OCI-LY1 (cell line): ENCODE data around the gene C16orf89.

Experiments used
- EZH2 ChIP-seq: fragments of 200-600 bp; sonication (generic), shearing (Covaris generic); IDR thresholded peaks from 2 replicates; pipeline ENCODE4 v1.8.0; 2017; ENCODE audit warnings: borderline replicate concordance, mixed run types, mild to moderate bottlenecking, antibody characterized with exemption, low read length, moderate library complexity, mixed read lengths
- TF ChIP-seq, protein P1 (sequence below): fragments of 200-600 bp; sonication (generic), shearing (Covaris generic); IDR thresholded peaks from 2 replicates; pipeline ENCODE4 v1.5.1; 2017; ENCODE audit warnings: mild to moderate bottlenecking, antibody characterized with exemption, low read length, moderate library complexity, mixed read lengths

DNA sequence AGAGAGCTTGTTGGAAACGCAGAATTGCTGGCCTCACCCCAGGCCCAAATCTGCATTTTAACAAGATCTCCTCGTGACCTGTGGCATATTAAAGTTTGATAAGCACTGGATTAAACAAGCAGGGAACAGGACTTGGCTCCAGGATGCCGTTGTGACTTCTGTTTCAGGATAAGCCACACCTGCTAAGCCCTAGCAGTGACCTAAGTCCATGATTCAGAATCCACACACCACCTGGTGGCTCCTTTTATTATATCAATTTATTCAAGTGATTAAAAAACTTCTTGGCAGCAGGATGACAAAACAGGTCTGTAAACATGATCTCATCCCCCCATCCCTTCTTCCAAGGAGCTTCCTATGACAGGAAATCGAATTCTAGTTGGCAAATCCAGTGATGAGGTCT is 41.1 kb downstream of the C16orf89 start:
- TF ChIP-seq, protein P1, sequence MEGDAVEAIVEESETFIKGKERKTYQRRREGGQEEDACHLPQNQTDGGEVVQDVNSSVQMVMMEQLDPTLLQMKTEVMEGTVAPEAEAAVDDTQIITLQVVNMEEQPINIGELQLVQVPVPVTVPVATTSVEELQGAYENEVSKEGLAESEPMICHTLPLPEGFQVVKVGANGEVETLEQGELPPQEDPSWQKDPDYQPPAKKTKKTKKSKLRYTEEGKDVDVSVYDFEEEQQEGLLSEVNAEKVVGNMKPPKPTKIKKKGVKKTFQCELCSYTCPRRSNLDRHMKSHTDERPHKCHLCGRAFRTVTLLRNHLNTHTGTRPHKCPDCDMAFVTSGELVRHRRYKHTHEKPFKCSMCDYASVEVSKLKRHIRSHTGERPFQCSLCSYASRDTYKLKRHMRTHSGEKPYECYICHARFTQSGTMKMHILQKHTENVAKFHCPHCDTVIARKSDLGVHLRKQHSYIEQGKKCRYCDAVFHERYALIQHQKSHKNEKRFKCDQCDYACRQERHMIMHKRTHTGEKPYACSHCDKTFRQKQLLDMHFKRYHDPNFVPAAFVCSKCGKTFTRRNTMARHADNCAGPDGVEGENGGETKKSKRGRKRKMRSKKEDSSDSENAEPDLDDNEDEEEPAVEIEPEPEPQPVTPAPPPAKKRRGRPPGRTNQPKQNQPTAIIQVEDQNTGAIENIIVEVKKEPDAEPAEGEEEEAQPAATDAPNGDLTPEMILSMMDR: no peak; the same call in 1 of the 2 replicates
- TF ChIP-seq EZH2: no peak
